ENCODE data around the gene RAP1GDS1. TPM values are rescaled to one million over a fixed set of nuclear protein-coding genes. Genes with fewer than 3 reads are reported as not detected.

Gene RAP1GDS1
- total and polyA plus RNA-seq, 2 of the 13 experiments (the other 11 are each of a cell fraction or from before 2014, with no cell fraction given) = 19.3 to 42.5 TPM

DNA sequence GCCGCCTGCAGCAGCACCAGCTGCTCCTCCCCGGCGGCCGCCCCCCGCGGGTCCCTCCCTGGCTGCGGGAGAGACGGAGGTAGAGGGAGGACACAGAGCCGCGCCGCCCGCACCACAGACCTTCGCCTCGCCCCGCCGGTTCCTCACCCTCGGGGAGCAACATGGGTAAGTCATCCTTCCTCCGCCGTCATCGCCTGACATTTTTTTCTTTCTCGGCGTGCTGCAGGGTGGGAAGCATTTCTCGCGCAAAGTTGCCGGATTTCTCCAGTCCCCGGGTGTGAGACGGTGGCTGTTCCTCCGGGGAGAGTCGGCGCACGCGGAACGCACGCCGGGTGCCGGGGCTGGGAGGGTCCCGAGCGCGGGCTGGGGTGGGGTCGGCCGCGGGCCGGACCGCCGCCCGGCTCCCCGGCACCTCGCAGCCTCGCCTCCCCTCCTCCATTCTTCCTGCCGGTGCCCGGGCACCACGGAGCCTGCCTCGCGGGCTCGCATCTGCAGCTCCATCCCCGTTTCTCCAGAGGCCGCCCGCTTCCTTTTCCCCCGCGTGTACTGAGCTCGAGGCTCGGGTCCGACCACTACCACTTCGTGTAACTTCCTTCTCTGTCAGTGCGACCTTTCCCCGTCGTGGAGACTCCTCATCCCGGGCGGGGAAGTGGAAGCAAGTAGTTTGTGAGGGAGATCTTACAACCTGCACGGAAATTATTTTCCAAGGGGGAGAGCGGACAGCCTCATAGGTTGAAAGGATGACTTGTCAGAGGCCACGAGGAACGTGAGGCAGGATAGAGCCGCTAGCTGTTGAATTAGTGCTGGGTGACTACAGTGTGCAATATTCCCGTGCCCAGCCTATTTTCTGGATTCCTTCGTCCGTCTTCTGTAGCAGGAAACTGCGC lies 464 bp downstream of the RAP1GDS1 start (continued):
- TF ChIP-seq TEAD3 (CRISPR knock-in tag; optimal IDR thresholded peaks at IDR 0.05; ENCODE audit: borderline replicate concordance) (no peak), ZFP82 (CRISPR knock-in tag; IDR thresholded peaks at IDR 0.05; ENCODE audit: borderline replicate concordance) (no peak), ZSCAN21 (CRISPR knock-in tag; IDR thresholded peaks at IDR 0.05; ENCODE audit: borderline replicate concordance) (no peak), AKAP8 (CRISPR knock-in tag; IDR thresholded peaks at IDR 0.05) (no peak), TBX2 (CRISPR knock-in tag; IDR thresholded peaks at IDR 0.05; ENCODE audit: borderline replicate concordance) (0 out of 2 replicates have a peak, but pooled peaks have one; percentile 19), ZNF549 (CRISPR knock-in tag; IDR thresholded peaks at IDR 0.05) (no peak), ZNF562 (CRISPR knock-in tag; IDR thresholded peaks at IDR 0.05; ENCODE audit: borderline replicate concordance) (no peak), ZNF20 (CRISPR knock-in tag; IDR thresholded peaks at IDR 0.05) (no peak), RBM39 (IDR thresholded peaks at IDR 0.05; ENCODE audit: low read depth, low read length, poor library complexity, severe bottlenecking) (no peak), ZSCAN20 (CRISPR knock-in tag; IDR thresholded peaks at IDR 0.05; ENCODE audit: borderline replicate concordance) (no peak), ZNF552 (CRISPR knock-in tag; IDR thresholded peaks at IDR 0.05; ENCODE audit: borderline replicate concordance) (no peak), SAP130 (CRISPR knock-in tag; IDR thresholded peaks at IDR 0.05; ENCODE audit: low read depth) (peak; percentile 9; the same call in 1 of the 2 replicates), IKZF4 (CRISPR knock-in tag; IDR thresholded peaks at IDR 0.05; ENCODE audit: borderline replicate concordance, low read depth, not compliant biosample characterization) (no peak), PAF1 (CRISPR knock-in tag; IDR thresholded peaks at IDR 0.05) (no peak), ZNF672 (CRISPR knock-in tag; IDR thresholded peaks at IDR 0.05) (no peak), RAD21 (CRISPR knock-in tag; IDR thresholded peaks at IDR 0.05) (0 out of 2 replicates have a peak, but pooled peaks have one; percentile 10), ZNF101 (CRISPR knock-in tag; IDR thresholded peaks at IDR 0.05; ENCODE audit: borderline replicate concordance, low read depth) (no peak)
- TF ChIP-seq, protein P1, sequence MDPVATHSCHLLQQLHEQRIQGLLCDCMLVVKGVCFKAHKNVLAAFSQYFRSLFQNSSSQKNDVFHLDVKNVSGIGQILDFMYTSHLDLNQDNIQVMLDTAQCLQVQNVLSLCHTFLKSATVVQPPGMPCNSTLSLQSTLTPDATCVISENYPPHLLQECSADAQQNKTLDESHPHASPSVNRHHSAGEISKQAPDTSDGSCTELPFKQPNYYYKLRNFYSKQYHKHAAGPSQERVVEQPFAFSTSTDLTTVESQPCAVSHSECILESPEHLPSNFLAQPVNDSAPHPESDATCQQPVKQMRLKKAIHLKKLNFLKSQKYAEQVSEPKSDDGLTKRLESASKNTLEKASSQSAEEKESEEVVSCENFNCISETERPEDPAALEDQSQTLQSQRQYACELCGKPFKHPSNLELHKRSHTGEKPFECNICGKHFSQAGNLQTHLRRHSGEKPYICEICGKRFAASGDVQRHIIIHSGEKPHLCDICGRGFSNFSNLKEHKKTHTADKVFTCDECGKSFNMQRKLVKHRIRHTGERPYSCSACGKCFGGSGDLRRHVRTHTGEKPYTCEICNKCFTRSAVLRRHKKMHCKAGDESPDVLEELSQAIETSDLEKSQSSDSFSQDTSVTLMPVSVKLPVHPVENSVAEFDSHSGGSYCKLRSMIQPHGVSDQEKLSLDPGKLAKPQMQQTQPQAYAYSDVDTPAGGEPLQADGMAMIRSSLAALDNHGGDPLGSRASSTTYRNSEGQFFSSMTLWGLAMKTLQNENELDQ (CRISPR knock-in tag; IDR thresholded peaks at IDR 0.05; ENCODE audit: borderline replicate concordance) = no peak
- TF ChIP-seq, protein P2, sequence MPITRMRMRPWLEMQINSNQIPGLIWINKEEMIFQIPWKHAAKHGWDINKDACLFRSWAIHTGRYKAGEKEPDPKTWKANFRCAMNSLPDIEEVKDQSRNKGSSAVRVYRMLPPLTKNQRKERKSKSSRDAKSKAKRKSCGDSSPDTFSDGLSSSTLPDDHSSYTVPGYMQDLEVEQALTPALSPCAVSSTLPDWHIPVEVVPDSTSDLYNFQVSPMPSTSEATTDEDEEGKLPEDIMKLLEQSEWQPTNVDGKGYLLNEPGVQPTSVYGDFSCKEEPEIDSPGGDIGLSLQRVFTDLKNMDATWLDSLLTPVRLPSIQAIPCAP (CRISPR knock-in tag; IDR thresholded peaks at IDR 0.05; ENCODE audit: low read depth) = no peak
- TF ChIP-seq, protein P3, sequence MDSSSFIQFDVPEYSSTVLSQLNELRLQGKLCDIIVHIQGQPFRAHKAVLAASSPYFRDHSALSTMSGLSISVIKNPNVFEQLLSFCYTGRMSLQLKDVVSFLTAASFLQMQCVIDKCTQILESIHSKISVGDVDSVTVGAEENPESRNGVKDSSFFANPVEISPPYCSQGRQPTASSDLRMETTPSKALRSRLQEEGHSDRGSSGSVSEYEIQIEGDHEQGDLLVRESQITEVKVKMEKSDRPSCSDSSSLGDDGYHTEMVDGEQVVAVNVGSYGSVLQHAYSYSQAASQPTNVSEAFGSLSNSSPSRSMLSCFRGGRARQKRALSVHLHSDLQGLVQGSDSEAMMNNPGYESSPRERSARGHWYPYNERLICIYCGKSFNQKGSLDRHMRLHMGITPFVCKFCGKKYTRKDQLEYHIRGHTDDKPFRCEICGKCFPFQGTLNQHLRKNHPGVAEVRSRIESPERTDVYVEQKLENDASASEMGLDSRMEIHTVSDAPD (CRISPR knock-in tag; IDR thresholded peaks at IDR 0.05) = no peak
- TF ChIP-seq, protein P4, sequence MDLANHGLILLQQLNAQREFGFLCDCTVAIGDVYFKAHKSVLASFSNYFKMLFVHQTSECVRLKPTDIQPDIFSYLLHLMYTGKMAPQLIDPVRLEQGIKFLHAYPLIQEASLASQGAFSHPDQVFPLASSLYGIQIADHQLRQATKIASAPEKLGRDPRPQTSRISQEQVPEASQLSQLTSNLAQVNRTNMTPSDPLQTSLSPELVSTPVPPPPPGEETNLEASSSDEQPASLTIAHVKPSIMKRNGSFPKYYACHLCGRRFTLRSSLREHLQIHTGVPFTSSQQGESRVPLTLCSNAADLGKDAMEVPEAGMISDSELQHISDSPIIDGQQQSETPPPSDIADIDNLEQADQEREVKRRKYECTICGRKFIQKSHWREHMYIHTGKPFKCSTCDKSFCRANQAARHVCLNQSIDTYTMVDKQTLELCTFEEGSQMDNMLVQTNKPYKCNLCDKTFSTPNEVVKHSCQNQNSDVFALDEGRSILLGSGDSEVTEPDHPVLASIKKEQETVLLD (CRISPR knock-in tag; IDR thresholded peaks at IDR 0.05; ENCODE audit: low read depth) = no peak
- TF ChIP-seq, protein P5, sequence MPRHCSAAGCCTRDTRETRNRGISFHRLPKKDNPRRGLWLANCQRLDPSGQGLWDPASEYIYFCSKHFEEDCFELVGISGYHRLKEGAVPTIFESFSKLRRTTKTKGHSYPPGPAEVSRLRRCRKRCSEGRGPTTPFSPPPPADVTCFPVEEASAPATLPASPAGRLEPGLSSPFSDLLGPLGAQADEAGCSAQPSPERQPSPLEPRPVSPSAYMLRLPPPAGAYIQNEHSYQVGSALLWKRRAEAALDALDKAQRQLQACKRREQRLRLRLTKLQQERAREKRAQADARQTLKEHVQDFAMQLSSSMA (CRISPR knock-in tag; IDR thresholded peaks at IDR 0.05) = no peak

All from HepG2 (cell line).